GM12878 (cell line): ENCODE measurements around the gene CSTPP1. TPM values are rescaled to one million over a fixed set of nuclear protein-coding genes. Genes with fewer than 3 reads are reported as not detected.

ENCODE experiments used
- ATAC-seq: fragments of 200-7000 bp; cut with Tn5 transposase; 3 replicates; pipeline ENCODE4 v1.9.1; 2020; ENCODE audit warnings: mild to moderate bottlenecking, moderate library complexity
- BruUV-seq: library from RNA; stranded (reverse); fragments of 400-500 nt; replicated peaks from 2 replicates; lab custom pipeline; 2021; lab: Mats Ljungman, UMichigan
- CTCF ChIA-PET: fragments of 300-600 bp; sonication (Branson Sonifier 250); formaldehyde crosslinking; extraction: SDS; loops from one replicate; lab custom pipeline; 2021; ENCODE audit warnings: inconsistent platforms; lab: Yijun Ruan, JAX
- POLR2A ChIA-PET: fragments of 350-600 bp; formaldehyde crosslinking; extraction: SDS; loops from one replicate; lab custom pipeline; 2021; ENCODE audit warnings: inconsistent platforms; lab: Charles Lee
- RAD21 ChIA-PET: fragments of 300-600 bp; sonication (Branson Sonifier 250); formaldehyde crosslinking; loops from one replicate; lab custom pipeline; 2023; ENCODE audit warnings: antibody characterized with exemption; ENCODE audit not compliant: unreplicated experiment; lab: Charles Lee
- SMC1A ChIA-PET: fragments of 300-600 bp; sonication (Branson Sonifier 250); formaldehyde crosslinking; loops from one replicate; lab custom pipeline; 2023; ENCODE audit not compliant: unreplicated experiment, uncharacterized antibody; lab: Charles Lee
- DNase-seq: peaks from one replicate; pipeline ENCODE4 v3.0.0-alpha.2; 2011; ENCODE audit warnings: low read depth, low spot score
- FAIRE-seq: peaks from 3 replicates; lab custom pipeline; 2011; peaks lifted over from hg19 to GRCh38; lab: Jason Lieb, UNC
- H2AFZ ChIP-seq: 2 replicates; pipeline ENCODE4 v1.6.0; 2011; ENCODE audit warnings: low read depth, low read length, control low read depth; ENCODE audit not compliant: control insufficient read depth
- H3K27ac ChIP-seq: 2 replicates; pipeline ENCODE4 v1.5.1; 2011; ENCODE audit warnings: control low read depth; ENCODE audit not compliant: control insufficient read depth, insufficient read depth
- H3K27me3 ChIP-seq, 2 experiments: replicated peaks in 1 of 2; 2 replicates each; pipeline versions ENCODE4 v1.6.0 to v1.6.1; 2011; ENCODE audit warnings: low read length in 1 of 2; ENCODE audit not compliant: control insufficient read depth in 2 of 2, insufficient read depth in 2 of 2
- H3K36me3 ChIP-seq, 2 experiments: 2 replicates each; pipeline ENCODE4 v1.5.1; 2011; ENCODE audit warnings: low read length in 1 of 2; ENCODE audit not compliant: control insufficient read depth in 2 of 2, insufficient read depth in 2 of 2
- H3K4me1 ChIP-seq: 2 replicates; pipeline ENCODE4 v1.6.1; 2011; ENCODE audit warnings: mild to moderate bottlenecking, low read length, moderate library complexity, mixed read lengths; ENCODE audit not compliant: control insufficient read depth, insufficient read depth
- H3K4me2 ChIP-seq: 2 replicates; pipeline ENCODE4 v1.6.0; 2011; ENCODE audit warnings: control low read depth; ENCODE audit not compliant: control insufficient read depth, insufficient read depth
- H3K4me3 ChIP-seq: fragments of 200-600 bp; sonication (generic); 2 replicates; pipeline ENCODE4 v1.5.1; 2016
- H3K79me2 ChIP-seq: 2 replicates; pipeline ENCODE4 v1.6.0; 2011; ENCODE audit warnings: low read length; ENCODE audit not compliant: control insufficient read depth, insufficient read depth
- H3K9ac ChIP-seq: 2 replicates; pipeline ENCODE4 v1.8.0; 2011; ENCODE audit warnings: low read length, control low read depth, mixed read lengths; ENCODE audit not compliant: control insufficient read depth, insufficient read depth
- H3K9me3 ChIP-seq: replicated peaks from 3 replicates; pipeline ENCODE4 v1.5.1; 2011; ENCODE audit warnings: mild to moderate bottlenecking, low read length; ENCODE audit not compliant: control insufficient read depth, insufficient read depth
- H4K20me1 ChIP-seq: 2 replicates; pipeline ENCODE4 v1.6.0; 2011; ENCODE audit not compliant: control insufficient read depth, insufficient read depth
- BCL11A ChIP-seq: IDR thresholded peaks from 2 replicates; pipeline ENCODE4 v1.6.1; 2011; ENCODE audit warnings: low read depth, low read length
- DPF2 ChIP-seq: fragments of 450-650 bp; IDR thresholded peaks from 2 replicates; pipeline ENCODE4 v1.6.1; 2017; ENCODE audit warnings: mild to moderate bottlenecking
- EGR1 ChIP-seq, 2 experiments: IDR thresholded peaks; 1 replicate in 1 of 2; 2 replicates in 1 of 2; pipeline ENCODE4 v1.6.1; 2011 to 2012; ENCODE audit warnings: low read depth in 2 of 2, low read length in 2 of 2, borderline replicate concordance in 1 of 2, mild to moderate bottlenecking in 1 of 2, moderate library complexity in 1 of 2
- ESRRA ChIP-seq: IDR thresholded peaks from 2 replicates; pipeline ENCODE4 v1.6.1; 2012; ENCODE audit warnings: mild to moderate bottlenecking, low read length, improper control_type of control experiment
- FOXM1 ChIP-seq: IDR thresholded peaks from 2 replicates; pipeline ENCODE4 v1.6.1; 2012; ENCODE audit warnings: low read depth, mild to moderate bottlenecking, inconsistent platforms, low read length, moderate library complexity
- GABPA ChIP-seq: IDR thresholded peaks from 2 replicates; pipeline ENCODE4 v1.6.1; 2014; ENCODE audit warnings: antibody characterized with exemption, low read depth, mild to moderate bottlenecking, inconsistent platforms
- KLF5 ChIP-seq: fragments of 450-650 bp; IDR thresholded peaks from 2 replicates; pipeline ENCODE4 v1.6.1; 2014; ENCODE audit warnings: mild to moderate bottlenecking; ENCODE audit not compliant: partially characterized antibody
- PAX8 ChIP-seq: fragments of 450-650 bp; IDR thresholded peaks from 2 replicates; pipeline ENCODE4 v1.6.1; 2017; ENCODE audit warnings: mild to moderate bottlenecking, moderate library complexity
- PBX3 ChIP-seq: IDR thresholded peaks from 2 replicates; pipeline ENCODE4 v1.6.1; 2011; ENCODE audit warnings: mild to moderate bottlenecking, low read depth, low read length, moderate library complexity; ENCODE audit not compliant: insufficient replicate concordance
- POU2F2 ChIP-seq: IDR thresholded peaks from 3 replicates; pipeline ENCODE4 v1.6.1; 2011; ENCODE audit warnings: low read depth, mild to moderate bottlenecking, low read length, borderline replicate concordance
- SMC3 ChIP-seq: IDR thresholded peaks from 2 replicates; pipeline ENCODE4 v1.6.1; 2011; ENCODE audit warnings: low read length, improper control_type of control experiment, borderline replicate concordance
- whole genome bisulfite sequencing: methylation state at CpG from one replicate; pipeline ENCODE4 v1.1.6; 2016; ENCODE audit warnings: low lambda C conversion rate; ENCODE audit not compliant: insufficient replicate concordance, insufficient coverage; ENCODE audit errors: missing lambda C conversion rate; 5-methylcytosine and 5-hydroxymethylcytosine counted together
- in situ Hi-C: fragments of 300-500 bp; cut with MboI; formaldehyde crosslinking; loops from 9 replicates; pipeline ENCODE4 v1.14.3; 2018; ENCODE audit warnings: mixed read lengths
- intact Hi-C: fragments of 100-400 bp; cut with micrococcal nuclease; formaldehyde crosslinking; loops from one replicate; pipeline ENCODE4 v1.14.2; 2022; ENCODE audit not compliant: unreplicated experiment
- polyA plus RNA-seq, 11 experiments: library from polyadenylated mRNA; depleted of rRNA in 4 of 11; unstranded in 6 of 11; stranded (reverse) in 5 of 11; fragments of >200 nt; fragmentation: Nextera tagmentation in 4 of 11; fragmentation: Illumina TruSeq in 1 of 11; extraction: Ambion mirVana in 4 of 11; extraction: Trizol in 1 of 11; gene quantifications; 1 replicate in 1 of 11; 2 replicates in 10 of 11; pipeline versions ENCODE4 v1.2.1 to v1.2.3, GENCODE V29; 2011 to 2016; ENCODE audit warnings: inconsistent platforms in 2 of 11, missing spikeins in 2 of 11, low read depth in 1 of 11
- total RNA-seq, 4 experiments: library from RNA; depleted of rRNA in 3 of 4; stranded (reverse); fragments of >200 nt in 3 of 4; fragmentation: Illumina TruSeq in 1 of 4; extraction: Trizol in 1 of 4; gene quantifications; 2 replicates each; pipeline versions ENCODE4 v1.2.1 to v1.2.3, GENCODE V29; 2013 to 2021

CSTPP1 gene
- total and polyA plus RNA-seq, 10 of the 15 experiments (the other 5 are each of a cell fraction or from before 2014, with no cell fraction given) = 7.1 to 23.4 (median 17.5) TPM

DNA sequence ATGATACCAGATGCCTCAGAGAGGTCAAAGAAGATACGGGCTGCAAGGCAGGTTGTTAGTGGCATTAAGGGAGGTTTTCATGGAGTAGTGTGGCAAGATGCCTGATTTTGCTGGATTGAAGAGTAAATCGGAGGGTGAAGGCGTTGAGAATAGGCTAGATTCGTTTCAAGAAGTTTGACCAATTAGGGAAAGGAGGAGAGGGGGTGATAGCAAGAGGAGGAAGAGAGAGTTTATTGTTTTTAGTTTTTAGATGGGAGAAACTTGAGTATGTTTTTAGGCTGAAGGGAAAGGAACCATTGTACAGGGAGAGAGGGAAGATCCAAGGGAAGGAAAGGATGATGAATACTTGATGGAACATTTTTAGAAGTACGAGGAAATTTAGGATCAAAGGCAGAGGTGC is 16.5 kb downstream of the CSTPP1 start:
- Histone ChIP-seq H3K36me3 (no peaks in the 10 kb centered on the region), H3K9ac (no peak overlapping the region), H3K4me3 (no peak overlapping the region), H3K79me2 (no peaks in the 10 kb centered on the region), H3K27ac (no peak overlapping the region), H2AFZ (no peak overlapping the region), H3K9me3 (no peaks in the 10 kb centered on the region), H3K4me1 (no peaks in the 10 kb centered on the region), H4K20me1 (no peaks in the 10 kb centered on the region), H3K27me3 (no peaks in the 10 kb centered on the region), H3K4me2 (no peak overlapping the region)
- WGBS = 98% methylated on average over 5 of the region's 5 CpGs
- ChIA-PET SMC1A (no interaction called here), RAD21 (no interaction called here), CTCF (interaction anchor here (1.0 kb wide), 1 partner anchor 11 kb away, joined by 4 read pairs; no protein-coding TSS in a partner anchor), POLR2A (no interaction called here)
- no TSS peak for BruUV-seq
- FAIRE-seq (no peak), ATAC-seq (no peak), DNase-seq (no peak)
- TF ChIP-seq DPF2 (no peak), ESRRA (no peak), BCL11A (no peak), SMC3 (no peak), KLF5 (no peak), GABPA (no peak), POU2F2 (no peak), PBX3 (no peak), EGR1 (IDR thresholded peaks at IDR 0.05; ENCODE audit: borderline replicate concordance in 1 of 2, low read depth in 2 of 2, low read length in 2 of 2) (no peak), PAX8 (no peak), FOXM1 (no peak)
- intact Hi-C loops (no loop called here), in situ Hi-C loops (no loop called here)
